K562 (cell line): ENCODE results near the gene NEB. TPM values are rescaled to one million over a fixed set of nuclear protein-coding genes. Genes with fewer than 3 reads are reported as not detected.

ENCODE experiments used
- COPS2 ChIP-seq: fragments of 450-650 bp; conservative IDR thresholded peaks from 2 replicates; pipeline ENCODE4 v1.6.1; 2016; ENCODE audit warnings: mild to moderate bottlenecking, moderate library complexity
- EP400 ChIP-seq: fragments of 450-650 bp; IDR thresholded peaks from 2 replicates; pipeline ENCODE4 v1.6.1; 2017; ENCODE audit warnings: antibody characterized with exemption, mild to moderate bottlenecking, moderate library complexity
- HDGF ChIP-seq: fragments of 450-650 bp; IDR thresholded peaks from 2 replicates; pipeline ENCODE4 v1.6.1; 2016
- KDM2B ChIP-seq: fragments of 250-450 bp; sonication (Bioruptor Pico); IDR thresholded peaks from 2 replicates; pipeline ENCODE4 v1.8.0; 2021; ENCODE audit warnings: mild to moderate bottlenecking, moderate library complexity
- KLF1 ChIP-seq: fragments of 450-650 bp; IDR thresholded peaks from 2 replicates; pipeline ENCODE4 v1.6.1; 2016; ENCODE audit warnings: missing genetic modification characterization, missing compliant biosample characterization
- NR2C2 ChIP-seq, 2 experiments: fragments of 200-800 bp in 1 of 2; sonication (Bioruptor generic) in 1 of 2; sonication (generic) in 1 of 2; formaldehyde crosslinking in 1 of 2; IDR thresholded peaks; 2 replicates each; pipeline versions ENCODE4 v1.6.1 to v1.8.0; 2016 to 2022; ENCODE audit warnings: mild to moderate bottlenecking in 1 of 2, missing compliant biosample characterization in 1 of 2, missing genetic modification characterization in 1 of 2, missing genetic modification reagents in 1 of 2
- PYGO2 ChIP-seq: fragments of 450-650 bp; IDR thresholded peaks from 2 replicates; pipeline ENCODE4 v1.6.1; 2016; ENCODE audit warnings: mild to moderate bottlenecking, missing genetic modification characterization, moderate library complexity, missing compliant biosample characterization
- TBL1XR1 ChIP-seq, 2 experiments: IDR thresholded peaks; 2 replicates each; pipeline ENCODE4 v1.6.1; 2012; ENCODE audit warnings: improper control_type of control experiment in 2 of 2, low read length in 2 of 2, mild to moderate bottlenecking in 1 of 2
- XRCC3 ChIP-seq: fragments of 450-650 bp; IDR thresholded peaks from 2 replicates; pipeline ENCODE4 v1.6.1; 2017; ENCODE audit warnings: mild to moderate bottlenecking, moderate library complexity
- ZNF143 ChIP-seq: sonication (generic); formaldehyde crosslinking; IDR thresholded peaks from 2 replicates; pipeline ENCODE4 v1.9.0; 2022; ENCODE audit warnings: mild to moderate bottlenecking, missing genetic modification reagents
- ZNF551 ChIP-seq: fragments of 250-450 bp; sonication (Bioruptor Pico); IDR thresholded peaks from 2 replicates; pipeline ENCODE4 v1.5.0; 2021; ENCODE audit warnings: mild to moderate bottlenecking, moderate library complexity
- polyA plus RNA-seq, 8 experiments: library from polyadenylated mRNA; depleted of rRNA in 4 of 8; stranded (reverse) in 5 of 8; unstranded in 3 of 8; fragments of >200 nt; fragmentation: Nextera tagmentation in 2 of 8; fragmentation: Illumina TruSeq in 1 of 8; extraction: Ambion mirVana in 2 of 8; extraction: Trizol in 1 of 8; gene quantifications; 2 replicates each; pipeline versions ENCODE4 v1.2.1 to v1.2.3, GENCODE V29; 2011 to 2014; ENCODE audit warnings: inconsistent platforms in 1 of 8, missing spikeins in 1 of 8
- total RNA-seq, 7 experiments: library from RNA; depleted of rRNA in 6 of 7; stranded (reverse); fragments of >200 nt in 6 of 7; fragmentation: Illumina TruSeq in 2 of 7; extraction: Trizol in 2 of 7; gene quantifications; 2 replicates each; pipeline versions ENCODE4 v1.2.1 to v1.2.3, GENCODE V29; 2011 to 2021; ENCODE audit warnings: low replicate concordance in 1 of 7
- TF ChIP-seq, protein P1 (sequence below): fragments of 250-450 bp; sonication (Bioruptor Pico); IDR thresholded peaks from 2 replicates; pipeline ENCODE4 v1.4.0; 2020
- TF ChIP-seq, protein P2 (sequence below): sonication (generic); formaldehyde crosslinking; IDR thresholded peaks from 2 replicates; pipeline ENCODE4 v1.8.0; 2022; ENCODE audit warnings: missing genetic modification reagents, mild to moderate bottlenecking, borderline replicate concordance
- TF ChIP-seq, protein P3 (sequence below): fragments of 250-450 bp; sonication (Bioruptor Pico); IDR thresholded peaks from 2 replicates; pipeline ENCODE4 v1.5.1; 2021; ENCODE audit warnings: mild to moderate bottlenecking
- TF ChIP-seq, protein P4 (sequence below): sonication (generic); formaldehyde crosslinking; IDR thresholded peaks from 2 replicates; pipeline ENCODE4 v1.8.1; 2023; ENCODE audit warnings: missing genetic modification reagents, mild to moderate bottlenecking, borderline replicate concordance

NEB gene
- total and polyA plus RNA-seq, 9 of the 15 experiments (the other 6 are each of a cell fraction or from before 2014, with no cell fraction given): 1.7 to 3.8 (median 2.9) TPM

DNA sequence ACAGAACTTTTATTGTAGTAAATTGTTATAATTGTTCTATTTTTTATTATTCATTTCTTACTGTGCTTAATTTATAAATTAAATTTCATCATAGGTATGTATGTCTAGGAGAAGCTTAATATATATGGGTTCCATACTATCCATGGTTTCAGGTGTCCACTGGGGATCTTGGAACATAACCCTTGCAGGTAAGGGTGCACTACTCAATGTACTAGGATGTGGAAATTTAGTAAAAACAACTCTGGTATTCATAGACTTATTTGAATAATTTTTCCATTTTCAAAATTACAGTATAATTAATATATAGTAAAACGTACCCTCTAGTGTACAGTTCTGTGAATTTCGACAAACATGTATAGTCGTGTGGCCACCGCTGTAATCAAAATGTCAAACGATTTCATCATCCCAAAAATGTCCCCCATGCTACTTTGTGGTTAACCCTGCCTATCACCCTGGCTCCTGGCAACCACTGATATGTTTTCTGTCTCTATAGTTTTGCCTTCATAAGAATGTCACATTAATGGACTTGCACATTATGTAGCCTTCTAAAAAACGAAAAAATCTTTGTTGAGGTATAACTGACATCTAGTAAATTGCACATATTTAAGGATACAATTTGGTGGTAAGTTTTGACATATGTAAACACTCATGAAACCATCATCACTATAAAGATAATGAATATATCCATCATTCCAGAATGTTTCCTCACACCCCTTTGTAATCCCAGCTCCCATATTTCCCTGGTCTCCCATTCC, 48.3 kb upstream of the NEB start (continued):
- TF ChIP-seq TBL1XR1 (IDR thresholded peaks at IDR 0.05; ENCODE audit: low read length in 2 of 2) (peak; percentile 63 to 93; a peak in 3 of 4 replicates), XRCC3 (no peak), ZNF551 (CRISPR knock-in tag) (no peak), PYGO2 (no peak), HDGF (no peak), EP400 (peak; percentile 92), NR2C2 (CRISPR knock-in tag; IDR thresholded peaks at IDR 0.05) (no peak), NR2C2 (tag; IDR thresholded peaks at IDR 0.05) (peak; percentile 39; the same call in 1 of the 2 replicates), KLF1 (tag) (no peak), ZNF143 (no peak), COPS2 (no peak), KDM2B (CRISPR knock-in tag) (no peak)
- TF ChIP-seq, protein P1, sequence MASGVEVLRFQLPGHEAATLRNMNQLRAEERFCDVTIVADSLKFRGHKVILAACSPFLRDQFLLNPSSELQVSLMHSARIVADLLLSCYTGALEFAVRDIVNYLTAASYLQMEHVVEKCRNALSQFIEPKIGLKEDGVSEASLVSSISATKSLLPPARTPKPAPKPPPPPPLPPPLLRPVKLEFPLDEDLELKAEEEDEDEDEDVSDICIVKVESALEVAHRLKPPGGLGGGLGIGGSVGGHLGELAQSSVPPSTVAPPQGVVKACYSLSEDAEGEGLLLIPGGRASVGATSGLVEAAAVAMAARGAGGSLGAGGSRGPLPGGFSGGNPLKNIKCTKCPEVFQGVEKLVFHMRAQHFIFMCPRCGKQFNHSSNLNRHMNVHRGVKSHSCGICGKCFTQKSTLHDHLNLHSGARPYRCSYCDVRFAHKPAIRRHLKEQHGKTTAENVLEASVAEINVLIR: no peak
- TF ChIP-seq, protein P2, sequence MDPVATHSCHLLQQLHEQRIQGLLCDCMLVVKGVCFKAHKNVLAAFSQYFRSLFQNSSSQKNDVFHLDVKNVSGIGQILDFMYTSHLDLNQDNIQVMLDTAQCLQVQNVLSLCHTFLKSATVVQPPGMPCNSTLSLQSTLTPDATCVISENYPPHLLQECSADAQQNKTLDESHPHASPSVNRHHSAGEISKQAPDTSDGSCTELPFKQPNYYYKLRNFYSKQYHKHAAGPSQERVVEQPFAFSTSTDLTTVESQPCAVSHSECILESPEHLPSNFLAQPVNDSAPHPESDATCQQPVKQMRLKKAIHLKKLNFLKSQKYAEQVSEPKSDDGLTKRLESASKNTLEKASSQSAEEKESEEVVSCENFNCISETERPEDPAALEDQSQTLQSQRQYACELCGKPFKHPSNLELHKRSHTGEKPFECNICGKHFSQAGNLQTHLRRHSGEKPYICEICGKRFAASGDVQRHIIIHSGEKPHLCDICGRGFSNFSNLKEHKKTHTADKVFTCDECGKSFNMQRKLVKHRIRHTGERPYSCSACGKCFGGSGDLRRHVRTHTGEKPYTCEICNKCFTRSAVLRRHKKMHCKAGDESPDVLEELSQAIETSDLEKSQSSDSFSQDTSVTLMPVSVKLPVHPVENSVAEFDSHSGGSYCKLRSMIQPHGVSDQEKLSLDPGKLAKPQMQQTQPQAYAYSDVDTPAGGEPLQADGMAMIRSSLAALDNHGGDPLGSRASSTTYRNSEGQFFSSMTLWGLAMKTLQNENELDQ: no peak
- TF ChIP-seq, protein P3, sequence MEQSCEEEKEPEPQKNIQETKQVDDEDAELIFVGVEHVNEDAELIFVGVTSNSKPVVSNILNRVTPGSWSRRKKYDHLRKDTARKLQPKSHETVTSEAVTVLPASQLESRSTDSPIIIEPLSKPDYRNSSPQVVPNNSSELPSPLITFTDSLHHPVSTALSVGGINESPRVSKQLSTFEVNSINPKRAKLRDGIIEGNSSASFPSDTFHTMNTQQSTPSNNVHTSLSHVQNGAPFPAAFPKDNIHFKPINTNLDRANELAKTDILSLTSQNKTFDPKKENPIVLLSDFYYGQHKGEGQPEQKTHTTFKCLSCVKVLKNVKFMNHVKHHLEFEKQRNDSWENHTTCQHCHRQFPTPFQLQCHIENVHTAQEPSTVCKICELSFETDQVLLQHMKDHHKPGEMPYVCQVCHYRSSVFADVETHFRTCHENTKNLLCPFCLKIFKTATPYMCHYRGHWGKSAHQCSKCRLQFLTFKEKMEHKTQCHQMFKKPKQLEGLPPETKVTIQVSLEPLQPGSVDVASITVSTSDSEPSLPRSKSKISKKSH: 0 out of 2 replicates have a peak, but pooled peaks have one; percentile 9
- TF ChIP-seq, protein P4, sequence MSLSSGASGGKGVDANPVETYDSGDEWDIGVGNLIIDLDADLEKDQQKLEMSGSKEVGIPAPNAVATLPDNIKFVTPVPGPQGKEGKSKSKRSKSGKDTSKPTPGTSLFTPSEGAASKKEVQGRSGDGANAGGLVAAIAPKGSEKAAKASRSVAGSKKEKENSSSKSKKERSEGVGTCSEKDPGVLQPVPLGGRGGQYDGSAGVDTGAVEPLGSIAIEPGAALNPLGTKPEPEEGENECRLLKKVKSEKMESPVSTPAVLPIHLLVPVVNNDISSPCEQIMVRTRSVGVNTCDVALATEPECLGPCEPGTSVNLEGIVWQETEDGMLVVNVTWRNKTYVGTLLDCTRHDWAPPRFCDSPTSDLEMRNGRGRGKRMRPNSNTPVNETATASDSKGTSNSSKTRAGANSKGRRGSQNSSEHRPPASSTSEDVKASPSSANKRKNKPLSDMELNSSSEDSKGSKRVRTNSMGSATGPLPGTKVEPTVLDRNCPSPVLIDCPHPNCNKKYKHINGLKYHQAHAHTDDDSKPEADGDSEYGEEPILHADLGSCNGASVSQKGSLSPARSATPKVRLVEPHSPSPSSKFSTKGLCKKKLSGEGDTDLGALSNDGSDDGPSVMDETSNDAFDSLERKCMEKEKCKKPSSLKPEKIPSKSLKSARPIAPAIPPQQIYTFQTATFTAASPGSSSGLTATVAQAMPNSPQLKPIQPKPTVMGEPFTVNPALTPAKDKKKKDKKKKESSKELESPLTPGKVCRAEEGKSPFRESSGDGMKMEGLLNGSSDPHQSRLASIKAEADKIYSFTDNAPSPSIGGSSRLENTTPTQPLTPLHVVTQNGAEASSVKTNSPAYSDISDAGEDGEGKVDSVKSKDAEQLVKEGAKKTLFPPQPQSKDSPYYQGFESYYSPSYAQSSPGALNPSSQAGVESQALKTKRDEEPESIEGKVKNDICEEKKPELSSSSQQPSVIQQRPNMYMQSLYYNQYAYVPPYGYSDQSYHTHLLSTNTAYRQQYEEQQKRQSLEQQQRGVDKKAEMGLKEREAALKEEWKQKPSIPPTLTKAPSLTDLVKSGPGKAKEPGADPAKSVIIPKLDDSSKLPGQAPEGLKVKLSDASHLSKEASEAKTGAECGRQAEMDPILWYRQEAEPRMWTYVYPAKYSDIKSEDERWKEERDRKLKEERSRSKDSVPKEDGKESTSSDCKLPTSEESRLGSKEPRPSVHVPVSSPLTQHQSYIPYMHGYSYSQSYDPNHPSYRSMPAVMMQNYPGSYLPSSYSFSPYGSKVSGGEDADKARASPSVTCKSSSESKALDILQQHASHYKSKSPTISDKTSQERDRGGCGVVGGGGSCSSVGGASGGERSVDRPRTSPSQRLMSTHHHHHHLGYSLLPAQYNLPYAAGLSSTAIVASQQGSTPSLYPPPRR (CRISPR knock-in tag): no peak
